GM23338 (cell line): ENCODE results near the gene FRZB. TPM values are rescaled to one million over a fixed set of nuclear protein-coding genes. Genes with fewer than 3 reads are reported as not detected.

Experiments
- ATAC-seq: fragments of 200-7000 bp; cut with Tn5 transposase; 3 replicates; pipeline ENCODE4 v1.9.1; 2020
- DNase-seq: peaks from one replicate; pipeline ENCODE4 v3.0.0-alpha.2; 2015; ENCODE audit warnings: low spot score
- H2AFZ ChIP-seq: fragments of 200-600 bp; sonication (generic); 2 replicates; pipeline ENCODE4 v1.8.0; 2016; ENCODE audit warnings: antibody characterized with exemption, mild to moderate bottlenecking, moderate library complexity
- H3F3A ChIP-seq: fragments of 200-600 bp; sonication (generic); replicated peaks from 2 replicates; pipeline ENCODE4 v1.8.0; 2017; ENCODE audit warnings: antibody characterized with exemption, mixed run types, low read depth
- H3K27ac ChIP-seq: fragments of 200-600 bp; sonication (generic); 2 replicates; pipeline ENCODE4 v1.6.1; 2016; ENCODE audit warnings: low read depth
- H3K27me3 ChIP-seq: fragments of 200-600 bp; sonication (generic); 2 replicates; pipeline ENCODE4 v1.8.0; 2016; ENCODE audit warnings: mild to moderate bottlenecking, mixed run types, moderate library complexity; ENCODE audit not compliant: insufficient read depth
- H3K36me3 ChIP-seq: fragments of 200-600 bp; sonication (generic); 2 replicates; pipeline ENCODE4 v1.8.0; 2016; ENCODE audit warnings: mild to moderate bottlenecking; ENCODE audit not compliant: insufficient read depth
- H3K4me1 ChIP-seq: fragments of 200-600 bp; sonication (generic); 2 replicates; pipeline ENCODE4 v1.8.0; 2016; ENCODE audit warnings: mild to moderate bottlenecking, moderate library complexity; ENCODE audit not compliant: insufficient read depth
- H3K4me2 ChIP-seq: fragments of 200-600 bp; sonication (generic); 2 replicates; pipeline ENCODE4 v1.7.1; 2017; ENCODE audit warnings: mixed run types
- H3K4me3 ChIP-seq: fragments of 200-600 bp; sonication (generic); 2 replicates; pipeline ENCODE4 v1.6.1; 2016; ENCODE audit warnings: mixed run types
- H3K79me2 ChIP-seq: fragments of 200-600 bp; sonication (generic); replicated peaks from 2 replicates; pipeline ENCODE4 v1.8.0; 2017; ENCODE audit warnings: mild to moderate bottlenecking; ENCODE audit not compliant: insufficient read depth
- H3K9me2 ChIP-seq: fragments of 200-600 bp; sonication (generic); 2 replicates; pipeline ENCODE4 v1.8.0; 2017; ENCODE audit not compliant: insufficient read depth
- H4K20me1 ChIP-seq: fragments of 200-600 bp; sonication (generic); replicated peaks from 2 replicates; pipeline ENCODE4 v1.8.0; 2017; ENCODE audit warnings: mild to moderate bottlenecking; ENCODE audit not compliant: insufficient read depth
- H3K27ac Mint-ChIP-seq: 2 replicates; pipeline ENCODE4 v1.8.0; 2020; ENCODE audit warnings: inconsistent platforms, mild to moderate bottlenecking, moderate library complexity, mixed read lengths
- H3K27me3 Mint-ChIP-seq: 3 replicates; pipeline ENCODE4 v1.8.0; 2022; ENCODE audit warnings: low read depth, mild to moderate bottlenecking, moderate library complexity, mixed read lengths, inconsistent platforms; ENCODE audit not compliant: insufficient read depth, poor library complexity
- H3K36me3 Mint-ChIP-seq: 3 replicates; pipeline ENCODE4 v1.8.0; 2021; ENCODE audit warnings: low read depth, mild to moderate bottlenecking, inconsistent platforms, moderate library complexity, mixed read lengths
- H3K4me1 Mint-ChIP-seq: 3 replicates; pipeline ENCODE4 v1.8.0; 2020; ENCODE audit warnings: mild to moderate bottlenecking, inconsistent platforms, mixed read lengths
- H3K4me3 Mint-ChIP-seq: 3 replicates; pipeline ENCODE4 v1.8.0; 2021; ENCODE audit warnings: moderate library complexity, mild to moderate bottlenecking, inconsistent platforms, mixed read lengths
- H3K9me3 Mint-ChIP-seq: 3 replicates; pipeline ENCODE4 v1.8.0; 2020; ENCODE audit warnings: moderate library complexity, mild to moderate bottlenecking, inconsistent platforms, mixed read lengths
- ETS1 ChIP-seq: IDR thresholded peaks from 2 replicates; pipeline ENCODE4 v1.6.1; 2016; ENCODE audit warnings: antibody characterized with exemption
- EZH2 ChIP-seq: fragments of 200-600 bp; sonication (generic); IDR thresholded peaks from one replicate; pipeline ENCODE4 v1.8.0; 2017; ENCODE audit warnings: antibody characterized with exemption, mild to moderate bottlenecking, low read depth; ENCODE audit not compliant: unreplicated experiment
- JUNB ChIP-seq: IDR thresholded peaks from one replicate; pipeline ENCODE4 v1.6.1; 2016; ENCODE audit warnings: antibody characterized with exemption; ENCODE audit not compliant: unreplicated experiment
- NANOG ChIP-seq: IDR thresholded peaks from 2 replicates; pipeline ENCODE4 v1.6.1; 2016; ENCODE audit warnings: antibody characterized with exemption, borderline replicate concordance
- POLR2AphosphoS5 ChIP-seq: IDR thresholded peaks from 2 replicates; pipeline ENCODE4 v1.6.1; 2016; ENCODE audit warnings: antibody characterized with exemption, low read depth
- STAT1 ChIP-seq: IDR thresholded peaks from one replicate; pipeline ENCODE4 v1.6.1; 2016; ENCODE audit warnings: antibody characterized with exemption; ENCODE audit not compliant: unreplicated experiment
- ZNF114 ChIP-seq: fragments of 250-450 bp; sonication (Bioruptor Pico); IDR thresholded peaks from 2 replicates; pipeline ENCODE4 v1.5.0; 2020; ENCODE audit warnings: mild to moderate bottlenecking, moderate library complexity
- ZNF331 ChIP-seq: fragments of 250-450 bp; sonication (Bioruptor Pico); IDR thresholded peaks from 2 replicates; pipeline ENCODE4 v1.5.0; 2020; ENCODE audit warnings: low read depth, mild to moderate bottlenecking, moderate library complexity
- ZNF462 ChIP-seq: fragments of 250-450 bp; sonication (Bioruptor Pico); IDR thresholded peaks from 2 replicates; pipeline ENCODE4 v1.5.0; 2020; ENCODE audit warnings: mild to moderate bottlenecking, moderate library complexity
- polyA plus RNA-seq: library from polyadenylated mRNA; unstranded; fragments of >200 nt; fragmentation: Nextera tagmentation; extraction: Ambion mirVana; gene quantifications from 2 replicates; pipeline ENCODE4 v1.2.1, GENCODE V29; 2016
- total RNA-seq: library from RNA; depleted of rRNA; stranded (reverse); fragments of >200 nt; shearing (Covaris generic); gene quantifications from 2 replicates; pipeline ENCODE4 v1.2.3, GENCODE V29; 2014

The FRZB gene
- total and polyA plus RNA-seq, 2 experiments from 2014 or later: 0.52 to 1.2 TPM

- TF ChIP-seq ZNF462 (CRISPR knock-in tag): no peak
- TF ChIP-seq NANOG: no peak
- TF ChIP-seq STAT1: no peak
- TF ChIP-seq POLR2AphosphoS5: no peak
- no peak for TF ChIP-seq EZH2
- TF ChIP-seq JUNB: no peak
- no peak for TF ChIP-seq ETS1
Measured at GRCh38 chr2:182901748-182902147, 35.3 kb upstream of the FRZB start (continued).

- no peaks in the 10 kb centered on the region for H3K4me1 ChIP-seq
- no peaks in the 10 kb centered on the region for H3K27me3 ChIP-seq
- H4K20me1 ChIP-seq: no peaks in the 10 kb centered on the region
- no peak overlapping the region for H3K4me3 Mint-ChIP-seq
- no peak overlapping the region for H2AFZ ChIP-seq
- no peaks in the 10 kb centered on the region; the same call in 2 of the 3 replicates for H3K36me3 Mint-ChIP-seq
- no peaks in the 10 kb centered on the region for H3K9me3 Mint-ChIP-seq
- no peak overlapping the region for H3K4me3 ChIP-seq
- DNase-seq (no peak), ATAC-seq (no peak)
- H3K27me3 Mint-ChIP-seq: peaks cover 2% of the 10 kb centered on the region
- H3K36me3 ChIP-seq: no peaks in the 10 kb centered on the region
- H3K9me2 ChIP-seq: no peaks in the 10 kb centered on the region
- no peak overlapping the region for H3K27ac ChIP-seq
- no peaks in the 10 kb centered on the region for H3K4me1 Mint-ChIP-seq
- H3K27ac Mint-ChIP-seq: no peak overlapping the region
- H3K79me2 ChIP-seq: no peaks in the 10 kb centered on the region
- H3K4me2 ChIP-seq: no peak overlapping the region
- H3F3A ChIP-seq: no peaks in the 10 kb centered on the region
- TF ChIP-seq STAT1 (no peak), POLR2AphosphoS5 (no peak), EZH2 (no peak), ZNF331 (CRISPR knock-in tag) (no peak), ZNF114 (CRISPR knock-in tag) (no peak), ZNF462 (CRISPR knock-in tag) (no peak), JUNB (no peak)
Measured at GRCh38 chr2:182898718-182899117, 32.3 kb upstream of the FRZB start.
